Daoy (cell line): ENCODE measurements around the gene MAU2. TPM values are rescaled to one million over a fixed set of nuclear protein-coding genes. Genes with fewer than 3 reads are reported as not detected.
"Not testable (repeated sequence)": the region's sequence is repeated elsewhere in the genome, so short reads cannot be mapped to it uniquely, and the experiment has no call there.

Experiments
- DNase-seq: peaks from one replicate; pipeline ENCODE4 v3.0.0-alpha.2; 2015; ENCODE audit warnings: low read depth
- total RNA-seq: library from RNA; depleted of rRNA; stranded (reverse); fragments of >200 nt; shearing (Covaris generic); gene quantifications from 2 replicates; pipeline ENCODE4 v1.2.3, GENCODE V29; 2014

The MAU2 gene
- total RNA-seq, 1 experiment from 2014 or later = 17.5 TPM

- DNase-seq = peak; percentile 41
These were observed 61.5 kb downstream of the MAU2 start for GRCh38 chr19:19382118-19382517.

GRCh38 chr19:19384486-19384885 lies 63.9 kb downstream of the MAU2 start:
- DNase-seq = no peak

GRCh38 chr19:19385131-19385895 lies 64.7 kb downstream of the MAU2 start:
- peak; percentile 100 for DNase-seq

GRCh38 chr19:19385896-19386869 lies 65.6 kb downstream of the MAU2 start:
- no peak for DNase-seq

GRCh38 chr19:19387108-19387507 lies 66.5 kb downstream of the MAU2 start:
- DNase-seq = no peak

- no peak for DNase-seq
These were observed 68.2 kb downstream of the MAU2 start for GRCh38 chr19:19388568-19389555.

- DNase-seq = not testable (repeated sequence)
These were observed 69.1 kb downstream of the MAU2 start for GRCh38 chr19:19389683-19390082.

GRCh38 chr19:19394333-19394732 lies 73.7 kb downstream of the MAU2 start:
- DNase-seq = not testable (repeated sequence)

GRCh38 chr19:19399733-19400433 lies 79.3 kb downstream of the MAU2 start:
- DNase-seq = peak; percentile 32

- no peak for DNase-seq
These were observed 82.2 kb downstream of the MAU2 start for GRCh38 chr19:19402656-19403372.

GRCh38 chr19:19403373-19403901 lies 82.8 kb downstream of the MAU2 start:
- peak; percentile 69 for DNase-seq

GRCh38 chr19:19404879-19405860 lies 84.5 kb downstream of the MAU2 start, which contains the start of gene GATAD2A:
GATAD2A (plus strand) TSS chr19:19405675; CDS start chr19:19465346, 59,671 bp downstream.
- peak; percentile 96 for DNase-seq

- peak; percentile 55 for DNase-seq
These were observed 85.6 kb downstream of the MAU2 start for GRCh38 chr19:19405971-19406877.

- peak; percentile 57 for DNase-seq
These were observed 86.4 kb downstream of the MAU2 start for GRCh38 chr19:19406878-19407632.

GRCh38 chr19:19407633-19407930 lies 87.0 kb downstream of the MAU2 start:
- DNase-seq = no peak
